Keratinocyte (primary cell): ENCODE results near the gene ACVR2B.

Source experiments
- CTCF ChIP-seq, 3 experiments: IDR thresholded peaks in 1 of 3; conservative IDR thresholded peaks in 1 of 3; optimal IDR thresholded peaks in 1 of 3; 2 replicates in 2 of 3; 3 replicates in 1 of 3; pipeline versions ENCODE3 to v1.5.1; 2011; ENCODE audit warnings: low read length in 3 of 3, mild to moderate bottlenecking in 3 of 3, moderate library complexity in 2 of 3, control low read depth in 1 of 3, inconsistent platforms in 1 of 3; ENCODE audit not compliant: insufficient read depth in 2 of 3; ENCODE audit errors: extremely low read depth in 1 of 3
- EZH2 ChIP-seq: IDR thresholded peaks from one replicate; pipeline ENCODE4 v1.6.1; 2012; ENCODE audit warnings: inconsistent platforms, mild to moderate bottlenecking, low read length, moderate library complexity

GRCh38 chr3:38473229-38473628 is 19.5 kb downstream of the ACVR2B start:
- TF ChIP-seq CTCF (optimal IDR thresholded peaks at IDR 0.05 in 1 of 3, IDR thresholded peaks at IDR 0.05 in 1 of 3, conservative IDR thresholded peaks at IDR 0.05 in 1 of 3; ENCODE audit: extremely low read depth in 1 of 3, insufficient read depth in 2 of 3, low read length in 3 of 3) (no peak), EZH2 (no peak)
